SK-N-SH treated with all-trans-retinoic acid at 6 μM for 48 hours (cell line): ENCODE results near the gene RAB8B.

Source experiments
- ATAC-seq: fragments of 200-7000 bp; cut with Tn5 transposase; 3 replicates; pipeline ENCODE4 v1.9.1; 2020; ENCODE audit warnings: mild to moderate bottlenecking, moderate library complexity
- ARNTL ChIP-seq: fragments of 450-650 bp; formaldehyde crosslinking; IDR thresholded peaks from 2 replicates; pipeline ENCODE4 v1.5.0; 2020; ENCODE audit warnings: low read depth, mild to moderate bottlenecking, moderate library complexity, borderline replicate concordance
- BACH2 ChIP-seq: fragments of 250-450 bp; sonication (Bioruptor Pico); IDR thresholded peaks from 2 replicates; pipeline ENCODE4 v1.9.0; 2021; ENCODE audit warnings: mild to moderate bottlenecking, borderline replicate concordance
- CSDC2 ChIP-seq: fragments of 250-450 bp; sonication (Bioruptor Pico); IDR thresholded peaks from 2 replicates; pipeline ENCODE4 v1.5.0; 2020; ENCODE audit warnings: mild to moderate bottlenecking, moderate library complexity
- CSRNP3 ChIP-seq: fragments of 250-450 bp; sonication (Bioruptor Pico); IDR thresholded peaks from 2 replicates; pipeline ENCODE4 v1.5.1; 2021; ENCODE audit warnings: mild to moderate bottlenecking, moderate library complexity
- ESRRG ChIP-seq: fragments of 250-450 bp; sonication (Bioruptor Pico); IDR thresholded peaks from 2 replicates; pipeline ENCODE4 v1.6.1; 2021; ENCODE audit warnings: mild to moderate bottlenecking
- ISL1 ChIP-seq: fragments of 250-450 bp; sonication (Bioruptor Pico); IDR thresholded peaks from 2 replicates; pipeline ENCODE4 v2.1.2; 2022; ENCODE audit warnings: mild to moderate bottlenecking, moderate library complexity
- PATZ1 ChIP-seq: fragments of 250-450 bp; sonication (Bioruptor Pico); IDR thresholded peaks from 2 replicates; pipeline ENCODE4 v1.8.0; 2020; ENCODE audit warnings: mild to moderate bottlenecking, moderate library complexity, borderline replicate concordance
- PPARA ChIP-seq: fragments of 250-450 bp; sonication (Bioruptor Pico); IDR thresholded peaks from 2 replicates; pipeline ENCODE4 v1.5.0; 2020; ENCODE audit warnings: mild to moderate bottlenecking, borderline replicate concordance
- RARB ChIP-seq: fragments of 250-450 bp; sonication (Bioruptor Pico); IDR thresholded peaks from 2 replicates; pipeline ENCODE4 v1.8.0; 2021; ENCODE audit warnings: mild to moderate bottlenecking, moderate library complexity
- SNAI2 ChIP-seq: fragments of 250-450 bp; sonication (Bioruptor Pico); IDR thresholded peaks from 2 replicates; pipeline ENCODE4 v1.5.0; 2020; ENCODE audit warnings: mild to moderate bottlenecking, moderate library complexity
- TCF4 ChIP-seq: fragments of 250-450 bp; sonication (Bioruptor Pico); IDR thresholded peaks from 2 replicates; pipeline ENCODE4 v1.8.0; 2021; ENCODE audit warnings: mild to moderate bottlenecking, moderate library complexity, borderline replicate concordance
- TOX ChIP-seq: fragments of 250-450 bp; sonication (Bioruptor Pico); IDR thresholded peaks from 2 replicates; pipeline ENCODE4 v1.8.0; 2021; ENCODE audit warnings: mild to moderate bottlenecking, moderate library complexity, borderline replicate concordance
- TSHZ2 ChIP-seq: fragments of 250-450 bp; sonication (Bioruptor Pico); IDR thresholded peaks from 2 replicates; pipeline ENCODE4 v1.5.0; 2020; ENCODE audit warnings: mild to moderate bottlenecking, moderate library complexity
- ZC3H10 ChIP-seq: fragments of 250-450 bp; sonication (Bioruptor Pico); IDR thresholded peaks from 2 replicates; pipeline ENCODE4 v1.5.1; 2021; ENCODE audit warnings: mild to moderate bottlenecking, moderate library complexity
- ZFP3 ChIP-seq: fragments of 250-450 bp; sonication (Bioruptor Pico); IDR thresholded peaks from 2 replicates; pipeline ENCODE4 v1.5.0; 2020; ENCODE audit warnings: mild to moderate bottlenecking, moderate library complexity
- ZFP30 ChIP-seq: fragments of 450-650 bp; formaldehyde crosslinking; IDR thresholded peaks from 2 replicates; pipeline ENCODE4 v1.5.0; 2022; ENCODE audit warnings: mild to moderate bottlenecking, moderate library complexity
- ZNF565 ChIP-seq: fragments of 450-650 bp; formaldehyde crosslinking; conservative IDR thresholded peaks from 2 replicates; pipeline ENCODE4 v1.5.0; 2020; ENCODE audit warnings: low read depth, mild to moderate bottlenecking, moderate library complexity
- ZNF70 ChIP-seq: fragments of 450-650 bp; formaldehyde crosslinking; IDR thresholded peaks from 2 replicates; pipeline ENCODE4 v1.5.0; 2020; ENCODE audit warnings: mild to moderate bottlenecking, moderate library complexity
- TF ChIP-seq, protein P1 (sequence below): fragments of 250-450 bp; sonication (Bioruptor Pico); IDR thresholded peaks from 2 replicates; pipeline ENCODE4 v1.8.0; 2021; ENCODE audit warnings: low read depth, mild to moderate bottlenecking, moderate library complexity, borderline replicate concordance
- TF ChIP-seq, protein P2 (sequence below): fragments of 250-450 bp; sonication (Bioruptor Pico); IDR thresholded peaks from 2 replicates; pipeline ENCODE4 v1.5.1; 2020; ENCODE audit warnings: low read depth, mild to moderate bottlenecking, moderate library complexity

RAB8B gene

DNA sequence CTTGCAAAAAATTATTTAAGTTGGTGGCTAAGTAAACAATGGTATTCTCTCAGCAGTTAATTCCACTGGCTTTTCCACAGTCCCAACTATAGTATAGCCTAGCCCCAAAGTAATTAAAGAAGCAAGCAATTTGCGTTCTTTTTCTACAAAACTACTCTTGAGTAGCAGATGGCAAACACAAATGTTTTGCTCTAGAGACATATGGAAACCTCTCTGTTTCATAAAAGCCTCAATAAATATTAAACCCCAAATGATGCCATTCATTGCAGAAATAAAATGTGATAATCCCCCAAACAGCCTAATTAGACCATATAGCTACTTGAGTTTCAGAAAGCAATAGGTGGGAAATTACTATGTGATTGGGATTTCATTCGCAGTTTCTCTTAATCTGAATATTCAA is 8.7 kb upstream of the RAB8B start:
- TF ChIP-seq, protein P1, sequence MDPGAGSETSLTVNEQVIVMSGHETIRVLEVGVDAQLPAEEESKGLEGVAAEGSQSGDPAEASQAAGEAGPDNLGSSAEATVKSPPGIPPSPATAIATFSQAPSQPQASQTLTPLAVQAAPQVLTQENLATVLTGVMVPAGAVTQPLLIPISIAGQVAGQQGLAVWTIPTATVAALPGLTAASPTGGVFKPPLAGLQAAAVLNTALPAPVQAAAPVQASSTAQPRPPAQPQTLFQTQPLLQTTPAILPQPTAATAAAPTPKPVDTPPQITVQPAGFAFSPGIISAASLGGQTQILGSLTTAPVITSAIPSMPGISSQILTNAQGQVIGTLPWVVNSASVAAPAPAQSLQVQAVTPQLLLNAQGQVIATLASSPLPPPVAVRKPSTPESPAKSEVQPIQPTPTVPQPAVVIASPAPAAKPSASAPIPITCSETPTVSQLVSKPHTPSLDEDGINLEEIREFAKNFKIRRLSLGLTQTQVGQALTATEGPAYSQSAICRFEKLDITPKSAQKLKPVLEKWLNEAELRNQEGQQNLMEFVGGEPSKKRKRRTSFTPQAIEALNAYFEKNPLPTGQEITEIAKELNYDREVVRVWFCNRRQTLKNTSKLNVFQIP (CRISPR knock-in tag): no peak
- TF ChIP-seq TOX (no peak), TCF4 (CRISPR knock-in tag) (no peak), ISL1 (CRISPR knock-in tag) (no peak), RARB (CRISPR knock-in tag) (no peak), BACH2 (CRISPR knock-in tag) (no peak), SNAI2 (CRISPR knock-in tag) (no peak), TSHZ2 (no peak), ZNF565 (CRISPR knock-in tag) (no peak), CSDC2 (CRISPR knock-in tag) (no peak), ESRRG (no peak), CSRNP3 (CRISPR knock-in tag) (no peak), ZC3H10 (no peak), ZFP3 (CRISPR knock-in tag) (no peak), ARNTL (CRISPR knock-in tag) (no peak), ZNF70 (no peak), ZFP30 (CRISPR knock-in tag) (no peak), PATZ1 (CRISPR knock-in tag) (no peak)
- no peak for ATAC-seq

DNA sequence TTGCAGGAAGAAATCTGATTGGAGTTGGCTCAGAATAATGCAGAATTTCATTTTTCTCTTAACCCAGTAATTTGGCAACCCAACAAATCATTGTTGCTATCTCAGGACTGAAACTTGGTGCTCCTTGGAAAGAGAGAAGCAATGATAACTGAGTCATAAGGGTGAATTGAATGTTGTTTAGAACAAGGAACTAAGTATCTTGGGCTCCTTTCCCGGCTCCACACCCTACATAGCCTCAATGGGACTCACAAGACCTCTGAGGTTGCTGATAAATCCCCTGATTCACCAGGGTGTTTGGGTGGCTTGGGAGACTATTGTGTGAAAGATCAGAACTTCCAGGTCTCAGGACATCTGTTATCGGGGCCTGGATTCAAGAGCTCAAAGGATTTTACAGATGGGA is 7.8 kb upstream of the RAB8B start:
- TF ChIP-seq ZFP3 (CRISPR knock-in tag) (no peak), ZC3H10 (no peak), PATZ1 (CRISPR knock-in tag) (no peak), ISL1 (CRISPR knock-in tag) (no peak), ZFP30 (CRISPR knock-in tag) (no peak)
- TF ChIP-seq, protein P2, sequence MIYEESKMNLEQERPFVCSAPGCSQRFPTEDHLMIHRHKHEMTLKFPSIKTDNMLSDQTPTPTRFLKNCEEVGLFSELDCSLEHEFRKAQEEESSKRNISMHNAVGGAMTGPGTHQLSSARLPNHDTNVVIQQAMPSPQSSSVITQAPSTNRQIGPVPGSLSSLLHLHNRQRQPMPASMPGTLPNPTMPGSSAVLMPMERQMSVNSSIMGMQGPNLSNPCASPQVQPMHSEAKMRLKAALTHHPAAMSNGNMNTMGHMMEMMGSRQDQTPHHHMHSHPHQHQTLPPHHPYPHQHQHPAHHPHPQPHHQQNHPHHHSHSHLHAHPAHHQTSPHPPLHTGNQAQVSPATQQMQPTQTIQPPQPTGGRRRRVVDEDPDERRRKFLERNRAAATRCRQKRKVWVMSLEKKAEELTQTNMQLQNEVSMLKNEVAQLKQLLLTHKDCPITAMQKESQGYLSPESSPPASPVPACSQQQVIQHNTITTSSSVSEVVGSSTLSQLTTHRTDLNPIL (CRISPR knock-in tag): no peak
- no peak for ATAC-seq

DNA sequence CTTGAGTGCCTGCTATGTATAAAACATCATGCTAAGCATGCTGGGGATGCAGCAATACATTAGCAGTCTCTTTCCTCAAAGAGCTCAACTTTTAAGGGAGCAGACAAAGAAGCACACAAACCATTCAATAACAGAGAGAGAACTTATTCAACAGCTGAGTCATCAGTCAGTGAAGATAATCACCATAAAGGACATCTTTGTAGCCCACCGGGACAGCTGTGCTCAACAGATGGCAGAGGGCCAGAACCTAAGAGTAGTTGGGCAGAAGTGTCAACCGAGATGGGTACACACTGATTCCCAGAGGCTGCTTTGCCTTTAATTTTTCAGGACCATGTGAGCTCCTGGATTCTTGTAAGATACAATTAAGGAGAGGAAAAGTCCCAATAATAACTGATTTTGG is 4.2 kb upstream of the RAB8B start:
- TF ChIP-seq PPARA (CRISPR knock-in tag): no peak
- no peak for TF ChIP-seq TOX
- TF ChIP-seq ZFP3 (CRISPR knock-in tag): no peak
- TF ChIP-seq ZFP30 (CRISPR knock-in tag): no peak
- TF ChIP-seq, protein P2 (CRISPR knock-in tag): no peak
- TF ChIP-seq ESRRG: no peak
- no peak for TF ChIP-seq BACH2 (CRISPR knock-in tag)
- no peak for TF ChIP-seq PATZ1 (CRISPR knock-in tag)
- no peak for TF ChIP-seq CSDC2 (CRISPR knock-in tag)
- TF ChIP-seq ZC3H10: no peak
- ATAC-seq: no peak
